Activated CD8-positive, alpha-beta memory T cell treated with anti-CD3 and anti-CD28 coated beads, Interleukin-2, amount 50 U/mL, for 24 hours (primary cell): Measurements from ENCODE around the gene PROC.

Experiments used
- DNase-seq: peaks from one replicate; pipeline ENCODE4 v3.0.0-alpha.2; 2020; ENCODE audit errors: extremely low read depth

PROC gene

DNA sequence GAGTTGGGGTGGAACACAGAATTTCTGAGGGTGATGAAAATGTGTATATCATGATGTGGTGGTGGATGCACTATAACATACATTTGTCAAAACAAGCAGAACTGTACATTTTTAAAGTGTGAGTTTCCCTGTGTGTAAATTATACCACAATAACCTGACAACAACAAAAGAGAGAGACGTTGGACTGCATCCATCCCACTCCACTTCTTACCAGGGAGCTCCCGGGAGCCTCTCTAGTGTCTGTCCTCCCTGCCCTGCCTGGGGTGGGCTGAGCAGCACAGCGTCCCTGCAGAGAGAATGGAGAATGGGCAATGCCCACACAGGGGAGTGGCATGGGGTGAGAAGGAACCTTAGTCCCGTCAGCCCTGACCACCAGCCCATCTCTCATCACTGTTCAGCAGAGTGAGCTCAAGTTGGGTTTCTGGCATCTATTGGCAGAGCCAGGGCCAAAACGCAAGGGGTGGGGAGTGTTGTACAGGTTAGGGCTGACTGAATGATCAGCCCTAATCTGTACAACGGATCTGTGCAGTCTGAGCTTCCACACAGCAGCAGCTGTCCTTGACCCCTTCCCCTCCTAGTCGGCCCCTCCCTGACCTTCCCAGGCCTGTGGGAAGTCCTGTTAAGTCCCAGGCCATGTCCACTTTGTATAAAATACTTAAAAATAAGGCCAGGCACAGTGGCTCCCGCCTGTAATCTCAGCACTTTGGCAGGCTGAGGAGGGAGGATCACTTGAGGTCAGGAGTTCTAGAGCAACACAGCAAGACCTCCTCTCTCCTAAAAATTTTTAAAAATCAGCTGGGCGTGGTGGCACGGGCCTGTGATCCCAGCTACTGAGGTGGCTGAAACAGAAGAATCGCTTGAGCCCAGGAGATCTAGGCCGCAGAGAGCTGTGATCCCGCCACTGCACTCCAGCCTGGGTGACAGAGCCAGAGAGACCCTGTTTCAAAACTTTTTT is 3.3 kb upstream of the PROC start:
- DNase-seq: no peak

GRCh38 chr2:127415593-127416505 is 2.4 kb upstream of the PROC start:
- no peak for DNase-seq

DNA sequence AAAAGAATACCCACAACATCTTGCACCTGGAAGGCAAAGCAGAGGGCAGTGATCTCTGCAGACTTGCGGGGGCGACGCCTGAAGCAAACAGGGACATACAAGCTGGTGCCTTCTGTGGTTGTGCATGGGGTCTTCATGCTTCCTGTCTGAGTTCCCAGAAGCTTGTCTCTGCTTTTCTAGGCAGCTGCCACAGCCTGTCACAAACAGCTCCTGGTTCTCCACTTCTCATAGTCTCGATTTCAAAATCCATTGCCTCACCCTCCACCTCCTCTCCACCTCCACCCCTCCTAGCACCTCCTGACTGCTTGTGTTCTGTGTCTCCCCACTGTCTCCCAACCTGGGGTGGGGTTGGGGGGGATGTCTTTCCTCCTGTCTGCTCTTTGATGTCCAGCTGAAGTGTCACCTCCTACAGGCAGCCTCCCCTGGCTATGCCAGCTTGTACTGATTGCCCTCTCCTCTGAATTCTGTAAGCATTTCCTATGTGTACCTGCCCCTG is 1.7 kb upstream of the PROC start:
- no peak for DNase-seq

GRCh38 chr2:127417406-127417805 is 821 bp upstream of the PROC start:
- no peak for DNase-seq

DNA sequence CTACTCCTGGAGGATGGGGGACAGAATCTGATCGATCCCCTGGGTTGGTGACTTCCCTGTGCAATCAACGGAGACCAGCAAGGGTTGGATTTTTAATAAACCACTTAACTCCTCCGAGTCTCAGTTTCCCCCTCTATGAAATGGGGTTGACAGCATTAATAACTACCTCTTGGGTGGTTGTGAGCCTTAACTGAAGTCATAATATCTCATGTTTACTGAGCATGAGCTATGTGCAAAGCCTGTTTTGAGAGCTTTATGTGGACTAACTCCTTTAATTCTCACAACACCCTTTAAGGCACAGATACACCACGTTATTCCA is 844 bp downstream of the PROC start:
- DNase-seq: no peak

DNA sequence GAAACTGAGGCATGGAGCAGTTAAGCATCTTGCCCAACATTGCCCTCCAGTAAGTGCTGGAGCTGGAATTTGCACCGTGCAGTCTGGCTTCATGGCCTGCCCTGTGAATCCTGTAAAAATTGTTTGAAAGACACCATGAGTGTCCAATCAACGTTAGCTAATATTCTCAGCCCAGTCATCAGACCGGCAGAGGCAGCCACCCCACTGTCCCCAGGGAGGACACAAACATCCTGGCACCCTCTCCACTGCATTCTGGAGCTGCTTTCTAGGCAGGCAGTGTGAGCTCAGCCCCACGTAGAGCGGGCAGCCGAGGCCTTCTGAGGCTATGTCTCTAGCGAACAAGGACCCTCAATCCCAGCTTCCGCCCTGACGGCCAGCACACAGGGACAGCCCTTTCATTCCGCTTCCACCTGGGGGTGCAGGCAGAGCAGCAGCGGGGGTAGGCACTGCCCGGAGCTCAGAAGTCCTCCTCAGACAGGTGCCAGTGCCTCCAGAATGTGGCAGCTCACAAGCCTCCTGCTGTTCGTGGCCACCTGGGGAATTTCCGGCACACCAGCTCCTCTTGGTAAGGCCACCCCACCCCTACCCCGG is 1.3 kb downstream of the PROC start:
- DNase-seq: no peak

DNA sequence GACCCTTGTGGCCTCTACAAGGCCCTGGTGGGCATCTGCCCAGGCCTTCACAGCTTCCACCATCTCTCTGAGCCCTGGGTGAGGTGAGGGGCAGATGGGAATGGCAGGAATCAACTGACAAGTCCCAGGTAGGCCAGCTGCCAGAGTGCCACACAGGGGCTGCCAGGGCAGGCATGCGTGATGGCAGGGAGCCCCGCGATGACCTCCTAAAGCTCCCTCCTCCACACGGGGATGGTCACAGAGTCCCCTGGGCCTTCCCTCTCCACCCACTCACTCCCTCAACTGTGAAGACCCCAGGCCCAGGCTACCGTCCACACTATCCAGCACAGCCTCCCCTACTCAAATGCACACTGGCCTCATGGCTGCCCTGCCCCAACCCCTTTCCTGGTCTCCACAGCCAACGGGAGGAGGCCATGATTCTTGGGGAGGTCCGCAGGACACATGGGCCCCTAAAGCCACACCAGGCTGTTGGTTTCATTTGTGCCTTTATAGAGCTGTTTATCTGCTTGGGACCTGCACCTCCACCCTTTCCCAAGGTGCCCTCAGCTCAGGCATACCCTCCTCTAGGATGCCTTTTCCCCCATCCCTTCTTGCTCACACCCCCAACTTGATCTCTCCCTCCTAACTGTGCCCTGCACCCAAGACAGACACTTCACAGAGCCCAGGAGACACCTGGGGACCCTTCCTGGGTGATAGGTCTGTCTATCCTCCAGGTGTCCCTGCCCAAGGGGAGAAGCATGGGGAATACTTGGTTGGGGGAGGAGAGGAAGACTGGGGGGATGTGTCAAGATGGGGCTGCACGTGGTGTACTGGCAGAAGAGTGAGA is 2.0 kb downstream of the PROC start:
- no peak for DNase-seq

GRCh38 chr2:127421116-127421800 is 3.0 kb downstream of the PROC start:
- DNase-seq: no peak

- DNase-seq: no peak
These were observed 3.8 kb downstream of the PROC start for GRCh38 chr2:127421871-127422558.

DNA sequence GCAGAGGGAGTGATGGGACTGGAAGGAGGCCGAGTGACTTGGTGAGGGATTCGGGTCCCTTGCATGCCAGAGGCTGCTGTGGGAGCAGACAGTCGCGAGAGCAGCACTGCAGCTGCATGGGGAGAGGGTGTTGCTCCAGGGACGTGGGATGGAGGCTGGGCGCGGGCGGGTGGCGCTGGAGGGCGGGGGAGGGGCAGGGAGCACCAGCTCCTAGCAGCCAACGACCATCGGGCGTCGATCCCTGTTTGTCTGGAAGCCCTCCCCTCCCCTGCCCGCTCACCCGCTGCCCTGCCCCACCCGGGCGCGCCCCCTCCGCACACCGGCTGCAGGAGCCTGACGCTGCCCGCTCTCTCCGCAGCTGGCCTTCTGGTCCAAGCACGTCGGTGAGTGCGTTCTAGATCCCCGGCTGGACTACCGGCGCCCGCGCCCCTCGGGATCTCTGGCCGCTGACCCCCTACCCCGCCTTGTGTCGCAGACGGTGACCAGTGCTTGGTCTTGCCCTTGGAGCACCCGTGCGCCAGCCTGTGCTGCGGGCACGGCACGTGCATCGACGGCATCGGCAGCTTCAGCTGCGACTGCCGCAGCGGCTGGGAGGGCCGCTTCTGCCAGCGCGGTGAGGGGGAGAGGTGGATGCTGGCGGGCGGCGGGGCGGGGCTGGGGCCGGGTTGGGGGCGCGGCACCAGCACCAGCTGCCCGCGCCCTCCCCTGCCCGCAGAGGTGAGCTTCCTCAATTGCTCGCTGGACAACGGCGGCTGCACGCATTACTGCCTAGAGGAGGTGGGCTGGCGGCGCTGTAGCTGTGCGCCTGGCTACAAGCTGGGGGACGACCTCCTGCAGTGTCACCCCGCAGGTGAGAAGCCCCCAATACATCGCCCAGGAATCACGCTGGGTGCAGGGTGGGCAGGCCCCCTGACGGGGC is 4.6 kb downstream of the PROC start:
- DNase-seq: no peak

DNA sequence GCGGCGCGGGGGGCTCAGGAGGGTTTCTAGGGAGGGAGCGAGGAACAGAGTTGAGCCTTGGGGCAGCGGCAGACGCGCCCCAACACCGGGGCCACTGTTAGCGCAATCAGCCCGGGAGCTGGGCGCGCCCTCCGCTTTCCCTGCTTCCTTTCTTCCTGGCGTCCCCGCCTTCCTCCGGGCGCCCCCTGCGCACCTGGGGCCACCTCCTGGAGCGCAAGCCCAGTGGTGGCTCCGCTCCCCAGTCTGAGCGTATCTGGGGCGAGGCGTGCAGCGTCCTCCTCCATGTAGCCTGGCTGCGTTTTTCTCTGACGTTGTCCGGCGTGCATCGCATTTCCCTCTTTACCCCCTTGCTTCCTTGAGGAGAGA is 5.2 kb downstream of the PROC start:
- DNase-seq: no peak

DNA sequence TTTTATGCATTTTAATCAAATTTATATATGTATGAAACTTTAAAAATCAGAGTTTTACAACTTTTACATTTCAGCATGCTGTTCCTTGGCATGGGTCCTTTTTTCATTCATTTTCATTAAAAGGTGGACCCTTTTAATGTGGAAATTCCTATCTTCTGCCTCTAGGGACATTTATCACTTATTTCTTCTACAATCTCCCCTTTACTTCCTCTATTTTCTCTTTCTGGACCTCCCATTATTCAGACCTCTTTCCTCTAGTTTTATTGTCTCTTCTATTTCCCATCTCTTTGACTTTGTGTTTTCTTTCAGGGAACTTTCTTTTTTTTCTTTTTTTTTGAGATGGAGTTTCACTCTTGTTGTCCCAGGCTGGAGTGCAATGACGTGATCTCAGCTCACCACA is 5.7 kb downstream of the PROC start:
- DNase-seq: no peak

DNA sequence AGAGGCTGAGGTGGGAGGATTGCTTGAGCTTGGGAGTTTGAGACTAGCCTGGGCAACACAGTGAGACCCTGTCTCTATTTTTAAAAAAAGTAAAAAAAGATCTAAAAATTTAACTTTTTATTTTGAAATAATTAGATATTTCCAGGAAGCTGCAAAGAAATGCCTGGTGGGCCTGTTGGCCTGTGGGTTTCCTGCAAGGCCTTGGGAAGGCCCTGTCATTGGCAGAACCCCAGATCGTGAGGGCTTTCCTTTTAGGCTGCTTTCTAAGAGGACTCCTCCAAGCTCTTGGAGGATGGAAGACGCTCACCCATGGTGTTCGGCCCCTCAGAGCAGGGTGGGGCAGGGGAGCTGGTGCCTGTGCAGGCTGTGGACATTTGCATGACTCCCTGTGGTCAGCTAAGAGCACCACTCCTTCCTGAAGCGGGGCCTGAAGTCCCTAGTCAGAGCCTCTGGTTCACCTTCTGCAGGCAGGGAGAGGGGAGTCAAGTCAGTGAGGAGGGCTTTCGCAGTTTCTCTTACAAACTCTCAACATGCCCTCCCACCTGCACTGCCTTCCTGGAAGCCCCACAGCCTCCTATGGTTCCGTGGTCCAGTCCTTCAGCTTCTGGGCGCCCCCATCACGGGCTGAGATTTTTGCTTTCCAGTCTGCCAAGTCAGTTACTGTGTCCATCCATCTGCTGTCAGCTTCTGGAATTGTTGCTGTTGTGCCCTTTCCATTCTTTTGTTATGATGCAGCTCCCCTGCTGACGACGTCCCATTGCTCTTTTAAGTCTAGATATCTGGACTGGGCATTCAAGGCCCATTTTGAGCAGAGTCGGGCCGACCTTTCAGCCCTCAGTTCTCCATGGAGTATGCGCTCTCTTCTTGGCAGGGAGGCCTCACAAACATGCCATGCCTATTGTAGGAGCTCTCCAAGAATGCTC is 6.6 kb downstream of the PROC start:
- DNase-seq: no peak

GRCh38 chr2:127425540-127426490 is 7.6 kb downstream of the PROC start:
- no peak for DNase-seq

GRCh38 chr2:127426501-127427354 is 8.5 kb downstream of the PROC start:
- DNase-seq: no peak
